HG03039 (cell line): Measurements from ENCODE around the gene TFF1.

Source experiments
- ATAC-seq: cut with Tn5 transposase; IDR thresholded peaks from one replicate; pipeline ENCODE4 v1.9.1; 2021; ENCODE audit warnings: mild to moderate bottlenecking, moderate library complexity; ENCODE audit not compliant: unreplicated experiment

TFF1 gene

GRCh38 chr21:42398436-42399028 is 32.2 kb upstream of the TFF1 start:
- ATAC-seq: no peak

GRCh38 chr21:42397746-42398394 is 31.5 kb upstream of the TFF1 start:
- ATAC-seq: no peak

GRCh38 chr21:42396799-42397745 is 30.7 kb upstream of the TFF1 start:
- ATAC-seq: no peak

- no peak for ATAC-seq
Measured at GRCh38 chr21:42395905-42396651, 29.7 kb upstream of the TFF1 start, which contains the start of gene TMPRSS3. TSS of gene TMPRSS3 (minus strand) at chr21:42396052. CDS start at chr21:42395417, 635 bp downstream.

GRCh38 chr21:42395302-42395701 is 29.0 kb upstream of the TFF1 start:
- ATAC-seq: no peak

- no peak for ATAC-seq
Measured at GRCh38 chr21:42393443-42393950, 27.2 kb upstream of the TFF1 start.

GRCh38 chr21:42392731-42393442 is 26.6 kb upstream of the TFF1 start:
- no peak for ATAC-seq

GRCh38 chr21:42391297-42391696 is 25.0 kb upstream of the TFF1 start:
- ATAC-seq: no peak

- no peak for ATAC-seq
Measured at GRCh38 chr21:42390696-42391095, 24.4 kb upstream of the TFF1 start.

GRCh38 chr21:42390193-42390592 is 23.9 kb upstream of the TFF1 start:
- no peak for ATAC-seq

GRCh38 chr21:42389449-42389835 is 23.1 kb upstream of the TFF1 start:
- no peak for ATAC-seq

- ATAC-seq: no peak
Measured at GRCh38 chr21:42388740-42389448, 22.6 kb upstream of the TFF1 start.

- ATAC-seq: no peak
Measured at GRCh38 chr21:42387843-42388340, 21.6 kb upstream of the TFF1 start.

GRCh38 chr21:42387164-42387563 is 20.8 kb upstream of the TFF1 start:
- no peak for ATAC-seq

- no peak for ATAC-seq
Measured at GRCh38 chr21:42386034-42386591, 19.8 kb upstream of the TFF1 start.

- ATAC-seq: no peak
Measured at GRCh38 chr21:42385619-42386018, 19.3 kb upstream of the TFF1 start.

- ATAC-seq: no peak
Measured at GRCh38 chr21:42384989-42385388, 18.7 kb upstream of the TFF1 start.

- ATAC-seq: no peak
Measured at GRCh38 chr21:42384156-42384945, 18.0 kb upstream of the TFF1 start.
